CD14-positive monocyte (primary cell): Measurements from ENCODE around the gene NBPF6. TPM values are rescaled to one million over a fixed set of nuclear protein-coding genes. Genes with fewer than 3 reads are reported as not detected.
"Not testable (repeated sequence)": the region's sequence is repeated elsewhere in the genome, so short reads cannot be mapped to it uniquely, and the experiment has no call there.

Experiments
- DNase-seq, 3 donors: peaks; one replicate each; pipeline ENCODE4 v3.0.0-alpha.2; 2011 to 2022
- H2AFZ ChIP-seq: 2 replicates; pipeline ENCODE4 v1.6.0; 2012; ENCODE audit warnings: mild to moderate bottlenecking, low read depth, low read length, inconsistent platforms; ENCODE audit not compliant: insufficient read depth, poor library complexity, severe bottlenecking
- H3K27ac ChIP-seq, 2 donors: 1 replicate in 1 of 2; 2 replicates in 1 of 2; pipeline ENCODE4 v1.5.1; 2012 to 2013; ENCODE audit warnings: low read length in 2 of 2, control low read depth in 1 of 2, inconsistent platforms in 1 of 2, low read depth in 1 of 2, mild to moderate bottlenecking in 1 of 2
- H3K27me3 ChIP-seq, 2 donors: one replicate each; pipeline versions ENCODE4 v1.6.0 to v1.6.1; 2011 to 2013; ENCODE audit warnings: low read length in 2 of 2; ENCODE audit not compliant: control insufficient read depth in 2 of 2, insufficient read depth in 2 of 2
- H3K36me3 ChIP-seq, 2 donors: replicated peaks in 1 of 2; 1 replicate in 1 of 2; 2 replicates in 1 of 2; pipeline versions ENCODE4 v1.5.1 to v1.6.1; 2012 to 2013; ENCODE audit warnings: low read length in 2 of 2, control low read depth in 1 of 2, inconsistent platforms in 1 of 2, mild to moderate bottlenecking in 1 of 2; ENCODE audit not compliant: insufficient read depth in 2 of 2, control insufficient read depth in 1 of 2
- H3K4me1 ChIP-seq, 2 donors: 1 replicate in 1 of 2; 2 replicates in 1 of 2; pipeline versions ENCODE4 v1.5.1 to v1.6.1; 2012 to 2013; ENCODE audit warnings: low read length in 2 of 2, control low read depth in 1 of 2, inconsistent platforms in 1 of 2, mild to moderate bottlenecking in 1 of 2, moderate library complexity in 1 of 2; ENCODE audit not compliant: insufficient read depth in 2 of 2, control insufficient read depth in 1 of 2
- H3K4me2 ChIP-seq: replicated peaks from 2 replicates; pipeline ENCODE3; 2012; ENCODE audit warnings: low read length, moderate library complexity, mild to moderate bottlenecking; ENCODE audit not compliant: poor library complexity, severe bottlenecking; ENCODE audit errors: extremely low read depth
- H3K4me3 ChIP-seq, 3 experiments: fragments of 200-600 bp in 1 of 3; sonication (generic) in 1 of 3; replicated peaks in 1 of 3; 1 replicate in 2 of 3; 2 replicates in 1 of 3; pipeline ENCODE4 v1.5.1; 2011 to 2013; ENCODE audit warnings: low read length in 3 of 3, mild to moderate bottlenecking in 3 of 3, control low read depth in 2 of 3, low read depth in 2 of 3, inconsistent platforms in 1 of 3, moderate library complexity in 1 of 3
- H3K79me2 ChIP-seq: 2 replicates; pipeline ENCODE4 v1.6.0; 2012; ENCODE audit warnings: mild to moderate bottlenecking, control low read depth, inconsistent platforms, low read length, moderate library complexity; ENCODE audit not compliant: insufficient read depth
- H3K9ac ChIP-seq: 2 replicates; pipeline ENCODE4 v1.6.0; 2017; ENCODE audit warnings: low read length, mild to moderate bottlenecking; ENCODE audit not compliant: insufficient read depth, poor library complexity, severe bottlenecking
- H3K9me3 ChIP-seq, 2 donors: replicated peaks in 1 of 2; 1 replicate in 1 of 2; 2 replicates in 1 of 2; pipeline versions ENCODE4 v1.5.1 to v1.6.1; 2012 to 2013; ENCODE audit warnings: low read length in 2 of 2, control low read depth in 1 of 2; ENCODE audit not compliant: control insufficient read depth in 1 of 2, insufficient read depth in 1 of 2
- H4K20me1 ChIP-seq: 2 replicates; pipeline ENCODE4 v1.6.0; 2012; ENCODE audit warnings: mild to moderate bottlenecking, low read length, control low read depth, moderate library complexity; ENCODE audit not compliant: insufficient read depth
- H3K27ac Mint-ChIP-seq, 7 donors: one replicate each; pipeline ENCODE4 v1.8.0; 2020; ENCODE audit warnings: mild to moderate bottlenecking in 7 of 7, mixed read lengths in 7 of 7, moderate library complexity in 6 of 7, inconsistent platforms in 2 of 7
- H3K27me3 Mint-ChIP-seq, 3 donors: one replicate each; pipeline ENCODE4 v1.8.0; 2021 to 2022; ENCODE audit warnings: low read depth in 3 of 3, mild to moderate bottlenecking in 3 of 3, mixed read lengths in 3 of 3, moderate library complexity in 3 of 3, inconsistent platforms in 1 of 3
- H3K36me3 Mint-ChIP-seq, 2 donors: one replicate each; pipeline ENCODE4 v1.8.0; 2020; ENCODE audit warnings: mixed read lengths in 2 of 2, inconsistent platforms in 1 of 2, mild to moderate bottlenecking in 1 of 2
- H3K4me1 Mint-ChIP-seq: one replicate; pipeline ENCODE4 v1.8.0; 2020; ENCODE audit warnings: mild to moderate bottlenecking, mixed read lengths
- H3K4me3 Mint-ChIP-seq, 2 donors: one replicate each; pipeline ENCODE4 v1.8.0; 2020; ENCODE audit warnings: mild to moderate bottlenecking in 2 of 2, mixed read lengths in 2 of 2, moderate library complexity in 1 of 2
- H3K9me3 Mint-ChIP-seq, 7 donors: one replicate each; pipeline ENCODE4 v1.8.0; 2020 to 2022; ENCODE audit warnings: mixed read lengths in 7 of 7, mild to moderate bottlenecking in 6 of 7, moderate library complexity in 6 of 7, inconsistent platforms in 2 of 7
- WGBS: methylation state at CpG from one replicate; pipeline ENCODE4 v1.1.5; 2013; ENCODE audit warnings: missing lambda C conversion rate; ENCODE audit not compliant: insufficient coverage; 5-methylcytosine and 5-hydroxymethylcytosine counted together
- intact Hi-C, 2 donors: fragments of 100-400 bp; cut with micrococcal nuclease; formaldehyde crosslinking; loops; one replicate each; pipeline versions ENCODE4 v1.15.0 to v1.15.1; 2023
- polyA plus RNA-seq, 3 donors: library from polyadenylated mRNA; depleted of rRNA in 1 of 3; unstranded in 2 of 3; stranded (reverse) in 1 of 3; fragments of 300-500 nt in 2 of 3; fragments of >200 nt in 1 of 3; fragmentation: Illumina TruSeq in 2 of 3; gene quantifications; 1 replicate in 2 of 3; 2 replicates in 1 of 3; pipeline ENCODE4 v1.2.3, GENCODE V29; 2012 to 2021
- TF ChIP-seq, protein P1 (sequence below): fragments of 200-600 bp; IDR thresholded peaks from one replicate; pipeline ENCODE4 v1.8.0; 2022; ENCODE audit warnings: antibody characterized with exemption, mild to moderate bottlenecking

NBPF6 gene
- polyA plus RNA-seq, 3 donors, result not detected

DNA sequence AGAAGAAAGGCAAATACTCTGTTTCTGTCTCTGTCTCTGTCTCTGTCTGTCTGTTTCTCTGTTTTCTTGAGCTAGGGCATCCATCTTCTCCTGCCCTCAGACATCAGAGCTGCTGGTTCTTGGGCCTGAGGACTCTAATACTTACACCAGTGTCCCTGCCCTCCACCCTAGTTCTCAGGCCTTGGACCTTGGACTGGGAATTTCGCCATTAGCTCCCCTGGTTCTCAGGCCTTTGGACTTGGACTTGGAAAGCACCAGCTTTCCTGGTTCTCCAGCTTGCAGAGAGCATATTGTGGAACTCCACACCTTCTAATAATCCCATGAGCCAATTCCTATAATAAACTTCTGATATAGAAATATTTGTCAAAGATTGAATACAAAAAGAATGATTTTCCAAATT is 32.6 kb downstream of the NBPF6 start:
- H3K4me2 ChIP-seq, result no peak overlapping the region
- no peak overlapping the region for H3K27ac ChIP-seq
- H3K36me3 ChIP-seq, result no peaks in the 10 kb centered on the region
- H3K4me3 ChIP-seq, result no peak overlapping the region
- H3K9ac ChIP-seq, result no peak overlapping the region
- no peaks in the 10 kb centered on the region for H3K4me1 ChIP-seq
- H3K27me3 ChIP-seq, result no peaks in the 10 kb centered on the region
- peaks cover 17 to 21% of the 10 kb centered on the region in 2 donors for H3K9me3 ChIP-seq
- no peak overlapping the region for H3K27ac Mint-ChIP-seq
- H3K9me3 Mint-ChIP-seq, result peaks cover 18 to 46% (median 38%) of the 10 kb centered on the region in 7 donors
- H3K36me3 Mint-ChIP-seq, result no peaks in the 10 kb centered on the region
- no peak overlapping the region for H2AFZ ChIP-seq
- no peak for DNase-seq
- no peaks in the 10 kb centered on the region for H3K79me2 ChIP-seq
- WGBS, result no CpG with 5 or more reads among the region's 1 CpG
- peaks cover 2 to 5% (median 4%) of the 10 kb centered on the region in 3 donors for H3K27me3 Mint-ChIP-seq
- intact Hi-C loops, result no loop called here
- TF ChIP-seq, protein P1, sequence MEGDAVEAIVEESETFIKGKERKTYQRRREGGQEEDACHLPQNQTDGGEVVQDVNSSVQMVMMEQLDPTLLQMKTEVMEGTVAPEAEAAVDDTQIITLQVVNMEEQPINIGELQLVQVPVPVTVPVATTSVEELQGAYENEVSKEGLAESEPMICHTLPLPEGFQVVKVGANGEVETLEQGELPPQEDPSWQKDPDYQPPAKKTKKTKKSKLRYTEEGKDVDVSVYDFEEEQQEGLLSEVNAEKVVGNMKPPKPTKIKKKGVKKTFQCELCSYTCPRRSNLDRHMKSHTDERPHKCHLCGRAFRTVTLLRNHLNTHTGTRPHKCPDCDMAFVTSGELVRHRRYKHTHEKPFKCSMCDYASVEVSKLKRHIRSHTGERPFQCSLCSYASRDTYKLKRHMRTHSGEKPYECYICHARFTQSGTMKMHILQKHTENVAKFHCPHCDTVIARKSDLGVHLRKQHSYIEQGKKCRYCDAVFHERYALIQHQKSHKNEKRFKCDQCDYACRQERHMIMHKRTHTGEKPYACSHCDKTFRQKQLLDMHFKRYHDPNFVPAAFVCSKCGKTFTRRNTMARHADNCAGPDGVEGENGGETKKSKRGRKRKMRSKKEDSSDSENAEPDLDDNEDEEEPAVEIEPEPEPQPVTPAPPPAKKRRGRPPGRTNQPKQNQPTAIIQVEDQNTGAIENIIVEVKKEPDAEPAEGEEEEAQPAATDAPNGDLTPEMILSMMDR, result no peak
- no peak overlapping the region for H3K4me3 Mint-ChIP-seq
- H4K20me1 ChIP-seq, result no peaks in the 10 kb centered on the region
- H3K4me1 Mint-ChIP-seq, result no peaks in the 10 kb centered on the region

GRCh38 chr1:108485990-108486389 is 35.8 kb downstream of the NBPF6 start:
- H3K27me3 Mint-ChIP-seq, H3K79me2 ChIP-seq, H3K36me3 ChIP-seq, intact Hi-C loops, H3K4me3 Mint-ChIP-seq, H2AFZ ChIP-seq, H4K20me1 ChIP-seq, H3K4me1 ChIP-seq, H3K27ac Mint-ChIP-seq, H3K9ac ChIP-seq, H3K36me3 Mint-ChIP-seq, H3K4me1 Mint-ChIP-seq, H3K27ac ChIP-seq, H3K4me2 ChIP-seq, H3K4me3 ChIP-seq, DNase-seq, H3K27me3 ChIP-seq: not testable (repeated sequence)
- WGBS, result 100% methylated on average over 2 of the region's 5 CpGs
- H3K9me3 Mint-ChIP-seq, result peaks cover 10 to 32% (median 28%) of the 10 kb centered on the region in 7 donors
- peaks cover 4 to 13% of the 10 kb centered on the region in 2 donors for H3K9me3 ChIP-seq

DNA sequence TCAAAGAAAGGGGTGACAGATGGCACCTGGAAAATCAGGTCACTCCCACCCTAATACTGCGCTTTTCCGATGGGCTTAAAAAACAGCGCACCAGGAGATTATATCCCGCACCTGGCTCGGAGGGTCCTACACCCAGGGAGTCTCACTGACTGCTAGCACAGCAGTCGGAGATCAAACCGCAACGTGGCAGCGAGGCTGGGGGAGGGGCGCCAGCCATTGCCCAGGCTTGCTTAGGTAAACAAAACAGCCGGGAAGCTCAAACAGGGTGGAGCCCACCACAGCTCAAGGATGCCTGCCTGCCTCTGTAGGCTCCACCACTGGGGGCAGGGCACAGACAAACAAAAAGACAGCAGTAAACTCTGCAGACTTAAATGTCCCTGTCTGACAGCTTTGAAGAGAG is 36.6 kb downstream of the NBPF6 start:
- H3K4me3 ChIP-seq, H3K36me3 ChIP-seq, H3K27me3 ChIP-seq, H4K20me1 ChIP-seq, H3K27me3 Mint-ChIP-seq, H3K4me2 ChIP-seq, H3K79me2 ChIP-seq, H3K4me3 Mint-ChIP-seq, DNase-seq, intact Hi-C loops, H3K4me1 Mint-ChIP-seq, H3K4me1 ChIP-seq, H2AFZ ChIP-seq, H3K27ac ChIP-seq, H3K9ac ChIP-seq, H3K27ac Mint-ChIP-seq, H3K36me3 Mint-ChIP-seq: not testable (repeated sequence)
- H3K9me3 Mint-ChIP-seq, result peaks cover 7 to 31% (median 25%) of the 10 kb centered on the region in 7 donors
- peaks cover 4 to 12% of the 10 kb centered on the region in 2 donors for H3K9me3 ChIP-seq
- 100% methylated on average over 8 of the region's 11 CpGs for WGBS

GRCh38 chr1:108495008-108495407 is 44.9 kb downstream of the NBPF6 start:
- H3K4me1 Mint-ChIP-seq, H3K79me2 ChIP-seq, H3K36me3 ChIP-seq, H3K4me3 ChIP-seq, H3K27ac ChIP-seq, DNase-seq, H4K20me1 ChIP-seq, H3K4me1 ChIP-seq, H3K4me2 ChIP-seq, H3K9ac ChIP-seq, H3K9me3 ChIP-seq, H3K27ac Mint-ChIP-seq, intact Hi-C loops, H3K4me3 Mint-ChIP-seq, H3K36me3 Mint-ChIP-seq, H2AFZ ChIP-seq: not testable (repeated sequence)
- WGBS, result no CpG with 5 or more reads among the region's 1 CpG
- peaks cover 3 to 10% (median 6%) of the 10 kb centered on the region in 7 donors for H3K9me3 Mint-ChIP-seq
- H3K27me3 ChIP-seq, result peaks cover 10 to 17% of the 10 kb centered on the region in 2 donors
- H3K27me3 Mint-ChIP-seq, result peaks cover 12 to 14% (median 12%) of the 10 kb centered on the region in 3 donors
